ENCODE results near the gene PSMD7. TPM values are rescaled to one million over a fixed set of nuclear protein-coding genes. Genes with fewer than 3 reads are reported as not detected.

PSMD7 gene
- total and polyA plus RNA-seq, 2 of the 13 experiments (the other 11 are each of a cell fraction or from before 2014, with no cell fraction given), result 105 to 224 TPM

DNA sequence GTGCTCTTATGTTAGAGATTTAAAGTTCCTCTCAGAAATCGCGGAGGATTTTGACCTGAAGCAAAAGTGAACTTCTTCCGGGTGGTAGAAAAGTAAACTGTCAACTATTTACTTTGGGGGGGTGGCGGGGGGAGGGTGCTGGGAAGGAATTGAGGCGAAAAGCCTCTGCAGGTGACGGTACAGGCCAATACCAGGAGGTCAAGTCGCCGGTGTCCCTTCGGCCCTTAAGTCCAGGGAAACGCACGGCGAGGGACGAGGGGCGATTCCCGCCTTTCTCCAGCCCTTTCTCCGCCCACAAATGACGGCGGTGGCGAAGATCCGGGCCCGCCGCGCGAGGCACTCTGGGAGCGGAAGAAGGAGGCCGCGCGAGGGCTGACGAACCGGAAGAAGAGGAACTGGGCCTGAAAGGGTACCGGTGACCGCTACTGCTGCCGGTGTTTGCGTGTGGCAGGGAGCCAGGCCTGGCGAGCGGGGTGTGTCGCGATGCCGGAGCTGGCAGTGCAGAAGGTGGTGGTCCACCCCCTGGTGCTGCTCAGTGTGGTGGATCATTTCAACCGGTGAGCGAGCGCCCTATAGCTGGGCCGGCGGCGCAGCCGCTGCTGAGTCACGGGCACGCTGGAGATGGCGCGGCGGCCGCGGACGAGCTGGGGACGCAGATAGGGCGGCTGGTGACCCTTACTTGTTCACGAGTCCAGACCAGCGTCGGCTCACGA is at the start of gene PSMD7 (continued):
- TF ChIP-seq ZFP36L1 (CRISPR knock-in tag; IDR thresholded peaks at IDR 0.05) (peak; percentile 74), SYNCRIP (IDR thresholded peaks at IDR 0.05; ENCODE audit: insufficient read depth, low read depth, low read length) (no peak), CBX5 (CRISPR knock-in tag; IDR thresholded peaks at IDR 0.05; ENCODE audit: borderline replicate concordance) (peak; percentile 68), BHLHE40 (IDR thresholded peaks at IDR 0.05; ENCODE audit: low read length) (no peak), TOPORS (CRISPR knock-in tag; IDR thresholded peaks at IDR 0.05) (peak; percentile 97), ZZZ3 (CRISPR knock-in tag; IDR thresholded peaks at IDR 0.05; ENCODE audit: borderline replicate concordance) (peak; percentile 99; the same call in 1 of the 2 replicates), MED13 (CRISPR knock-in tag; IDR thresholded peaks at IDR 0.05) (peak; percentile 74; the same call in 1 of the 2 replicates), CENPBD1 (CRISPR knock-in tag; IDR thresholded peaks at IDR 0.05; ENCODE audit: borderline replicate concordance, low read depth) (0 out of 2 replicates have a peak, but pooled peaks have one; percentile 27), HNRNPL (IDR thresholded peaks at IDR 0.05; ENCODE audit: low read depth, low read length) (peak; percentile 70; the same call in 1 of the 2 replicates), FLYWCH1 (CRISPR knock-in tag; IDR thresholded peaks at IDR 0.05) (no peak), STAT5B (CRISPR knock-in tag; IDR thresholded peaks at IDR 0.05) (no peak), ZNF607 (CRISPR knock-in tag; IDR thresholded peaks at IDR 0.05; ENCODE audit: borderline replicate concordance) (peak; percentile 96), SP140L (CRISPR knock-in tag; IDR thresholded peaks at IDR 0.05; ENCODE audit: borderline replicate concordance) (no peak), TCF7L2 (IDR thresholded peaks at IDR 0.05; ENCODE audit: low read depth, low read length) (no peak), MXD3 (CRISPR knock-in tag; IDR thresholded peaks at IDR 0.05) (peak; percentile 97), SRSF1 (optimal IDR thresholded peaks at IDR 0.05; ENCODE audit: low read depth, low read length) (peak; percentile 95), ZBTB42 (CRISPR knock-in tag; IDR thresholded peaks at IDR 0.05) (peak; percentile 65; the same call in 1 of the 2 replicates), GTF2F1 (IDR thresholded peaks at IDR 0.05; ENCODE audit: low read length) (0 out of 2 replicates have a peak, but pooled peaks have one; percentile 73), ELF1 (CRISPR knock-in tag; IDR thresholded peaks at IDR 0.05) (peak; percentile 98), ZNF496 (CRISPR knock-in tag; IDR thresholded peaks at IDR 0.05; ENCODE audit: insufficient replicate concordance) (no peak), ZNF30 (CRISPR knock-in tag; IDR thresholded peaks at IDR 0.05) (peak; percentile 94), ARID3A (IDR thresholded peaks at IDR 0.05; ENCODE audit: low read depth, low read length) (no peak; the same call in 1 of the 2 replicates), ZNF547 (CRISPR knock-in tag; IDR thresholded peaks at IDR 0.05) (peak; percentile 99)
- TF ChIP-seq, protein P1, sequence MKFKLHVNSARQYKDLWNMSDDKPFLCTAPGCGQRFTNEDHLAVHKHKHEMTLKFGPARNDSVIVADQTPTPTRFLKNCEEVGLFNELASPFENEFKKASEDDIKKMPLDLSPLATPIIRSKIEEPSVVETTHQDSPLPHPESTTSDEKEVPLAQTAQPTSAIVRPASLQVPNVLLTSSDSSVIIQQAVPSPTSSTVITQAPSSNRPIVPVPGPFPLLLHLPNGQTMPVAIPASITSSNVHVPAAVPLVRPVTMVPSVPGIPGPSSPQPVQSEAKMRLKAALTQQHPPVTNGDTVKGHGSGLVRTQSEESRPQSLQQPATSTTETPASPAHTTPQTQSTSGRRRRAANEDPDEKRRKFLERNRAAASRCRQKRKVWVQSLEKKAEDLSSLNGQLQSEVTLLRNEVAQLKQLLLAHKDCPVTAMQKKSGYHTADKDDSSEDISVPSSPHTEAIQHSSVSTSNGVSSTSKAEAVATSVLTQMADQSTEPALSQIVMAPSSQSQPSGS (CRISPR knock-in tag; IDR thresholded peaks at IDR 0.05), result peak; percentile 85
- TF ChIP-seq, protein P2, sequence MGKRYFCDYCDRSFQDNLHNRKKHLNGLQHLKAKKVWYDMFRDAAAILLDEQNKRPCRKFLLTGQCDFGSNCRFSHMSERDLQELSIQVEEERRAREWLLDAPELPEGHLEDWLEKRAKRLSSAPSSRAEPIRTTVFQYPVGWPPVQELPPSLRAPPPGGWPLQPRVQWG (CRISPR knock-in tag; IDR thresholded peaks at IDR 0.05; ENCODE audit: borderline replicate concordance, low read depth), result peak; percentile 83; the same call in 1 of the 2 replicates

Data from HepG2 (cell line).